Keratinocyte (primary cell): ENCODE data around the gene P3H2. TPM values are rescaled to one million over a fixed set of nuclear protein-coding genes. Genes with fewer than 3 reads are reported as not detected.

Source experiments
- DNase-seq: peaks from one replicate; pipeline ENCODE4 v3.0.0-alpha.2; 2011; ENCODE audit warnings: low read depth, missing footprints, low spot score
- FAIRE-seq: peaks from 2 replicates; lab custom pipeline; 2011; peaks lifted over from hg19 to GRCh38; lab: Jason Lieb, UNC
- H2AFZ ChIP-seq: 2 replicates; pipeline ENCODE4 v1.6.0; 2012; ENCODE audit warnings: low read length, control low read depth, inconsistent platforms; ENCODE audit not compliant: control insufficient read depth
- H3K27ac ChIP-seq: 2 replicates; pipeline ENCODE4 v1.5.1; 2011; ENCODE audit warnings: low read length; ENCODE audit not compliant: control insufficient read depth, insufficient read depth
- H3K27me3 ChIP-seq: 3 replicates; pipeline ENCODE4 v1.6.0; 2011; ENCODE audit warnings: low read length; ENCODE audit not compliant: control insufficient read depth, insufficient read depth; ENCODE audit errors: extremely low read depth
- H3K36me3 ChIP-seq, 2 experiments: 2 replicates in 1 of 2; 3 replicates in 1 of 2; pipeline ENCODE4 v1.5.1; 2011; ENCODE audit warnings: low read length in 2 of 2, mild to moderate bottlenecking in 1 of 2; ENCODE audit not compliant: control insufficient read depth in 2 of 2, insufficient read depth in 2 of 2; ENCODE audit errors: extremely low read depth in 1 of 2
- H3K4me1 ChIP-seq: 3 replicates; pipeline ENCODE4 v1.5.1; 2011; ENCODE audit warnings: low read length; ENCODE audit not compliant: control insufficient read depth, insufficient read depth; ENCODE audit errors: extremely low read depth
- H3K4me2 ChIP-seq: 3 replicates; pipeline ENCODE4 v1.6.0; 2011; ENCODE audit warnings: low read depth, low read length; ENCODE audit not compliant: control insufficient read depth, insufficient read depth; ENCODE audit errors: extremely low read depth
- H3K4me3 ChIP-seq, 3 experiments: fragments of 200-600 bp in 1 of 3; sonication (generic) in 1 of 3; 2 replicates in 2 of 3; 3 replicates in 1 of 3; pipeline ENCODE4 v1.5.1; 2011 to 2016; ENCODE audit warnings: low read length in 3 of 3, mild to moderate bottlenecking in 3 of 3, control low read depth in 2 of 3, inconsistent platforms in 1 of 3, low read depth in 1 of 3, mixed read lengths in 1 of 3, mixed run types in 1 of 3, moderate library complexity in 1 of 3; ENCODE audit not compliant: control insufficient read depth in 2 of 3, insufficient read depth in 2 of 3; ENCODE audit errors: extremely low read depth in 1 of 3
- H3K79me2 ChIP-seq: 2 replicates; pipeline ENCODE4 v1.6.0; 2012; ENCODE audit warnings: low read length; ENCODE audit not compliant: control insufficient read depth, insufficient read depth
- H3K9ac ChIP-seq: 3 replicates; pipeline ENCODE4 v1.6.0; 2011; ENCODE audit warnings: low read length; ENCODE audit not compliant: control insufficient read depth, insufficient read depth; ENCODE audit errors: extremely low read depth
- H3K9me1 ChIP-seq: 3 replicates; pipeline ENCODE4 v1.6.0; 2011; ENCODE audit warnings: low read length; ENCODE audit not compliant: control insufficient read depth, insufficient read depth; ENCODE audit errors: extremely low read depth
- H3K9me3 ChIP-seq: 2 replicates; pipeline ENCODE4 v1.5.1; 2012; ENCODE audit warnings: low read depth, low read length; ENCODE audit not compliant: control insufficient read depth
- H4K20me1 ChIP-seq: 3 replicates; pipeline ENCODE4 v1.6.0; 2011; ENCODE audit warnings: low read length; ENCODE audit not compliant: control insufficient read depth, insufficient read depth; ENCODE audit errors: extremely low read depth
- EZH2 ChIP-seq: IDR thresholded peaks from one replicate; pipeline ENCODE4 v1.6.1; 2012; ENCODE audit warnings: inconsistent platforms, mild to moderate bottlenecking, low read length, moderate library complexity
- dilution Hi-C: fragments of 300-500 bp; cut with MboI; formaldehyde crosslinking; loops from one replicate; pipeline ENCODE4 v1.7.0; 2020; ENCODE audit warnings: low sequenced_read_pairs; ENCODE audit not compliant: extremely low pct_ligation_motif_present
- polyA plus RNA-seq, 5 experiments: library from polyadenylated mRNA; depleted of rRNA in 3 of 5; stranded (reverse) in 3 of 5; stranded (forward) in 1 of 5; unstranded in 1 of 5; fragments of >200 nt; gene quantifications; 1 replicate in 1 of 5; 2 replicates in 3 of 5; 3 replicates in 1 of 5; pipeline versions ENCODE4 v1.2.1 to v1.2.3, GENCODE V29; 2011 to 2012; ENCODE audit warnings: missing spikeins in 2 of 5, low read depth in 1 of 5, low replicate concordance in 1 of 5
- TF ChIP-seq, protein P1 (sequence below), 3 experiments: IDR thresholded peaks in 1 of 3; conservative IDR thresholded peaks in 1 of 3; optimal IDR thresholded peaks in 1 of 3; 2 replicates in 2 of 3; 3 replicates in 1 of 3; pipeline versions ENCODE3 to v1.5.1; 2011; ENCODE audit warnings: low read length in 3 of 3, mild to moderate bottlenecking in 3 of 3, moderate library complexity in 2 of 3, control low read depth in 1 of 3, inconsistent platforms in 1 of 3; ENCODE audit not compliant: insufficient read depth in 2 of 3; ENCODE audit errors: extremely low read depth in 1 of 3

Gene P3H2
- polyA plus RNA-seq, 1 donor (not counting 4 experiments of a cell fraction or from before 2014, with no cell fraction given) = 115 TPM

DNA sequence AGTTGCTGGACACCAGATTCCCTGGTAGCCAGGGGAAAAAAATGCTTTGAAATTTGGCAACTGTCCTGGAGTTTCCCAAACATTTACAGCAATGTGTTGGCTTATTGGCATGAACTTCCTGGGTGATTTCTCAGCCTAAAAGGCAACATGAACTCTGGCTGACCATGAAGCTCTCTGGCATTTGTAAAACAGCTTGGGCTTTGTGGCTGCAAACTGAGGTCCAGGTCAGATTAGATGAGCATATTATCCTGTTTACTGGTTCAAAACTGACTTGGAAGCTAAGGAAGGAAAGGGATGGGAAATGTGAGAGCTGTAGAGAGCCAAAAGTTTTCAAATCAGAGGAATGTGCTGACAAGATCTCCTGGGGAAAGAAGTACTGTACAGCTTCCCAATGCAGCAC lies 139.0 kb downstream of the P3H2 start:
- Histone ChIP-seq H3K36me3 (peaks cover 2 to 9% of the 10 kb centered on the region in 2 experiments), H2AFZ (no peak overlapping the region), H3K9ac (no peak overlapping the region), H3K79me2 (no peaks in the 10 kb centered on the region), H3K27ac (no peak overlapping the region), H3K9me3 (no peaks in the 10 kb centered on the region), H4K20me1 (no peaks in the 10 kb centered on the region), H3K27me3 (no peaks in the 10 kb centered on the region), H3K9me1 (no peaks in the 10 kb centered on the region), H3K4me1 (no peaks in the 10 kb centered on the region), H3K4me2 (no peak overlapping the region), H3K4me3 (no peak overlapping the region)
- dilution Hi-C loops = no loop called here
- FAIRE-seq (no peak), DNase-seq (no peak)
- TF ChIP-seq, protein P1, sequence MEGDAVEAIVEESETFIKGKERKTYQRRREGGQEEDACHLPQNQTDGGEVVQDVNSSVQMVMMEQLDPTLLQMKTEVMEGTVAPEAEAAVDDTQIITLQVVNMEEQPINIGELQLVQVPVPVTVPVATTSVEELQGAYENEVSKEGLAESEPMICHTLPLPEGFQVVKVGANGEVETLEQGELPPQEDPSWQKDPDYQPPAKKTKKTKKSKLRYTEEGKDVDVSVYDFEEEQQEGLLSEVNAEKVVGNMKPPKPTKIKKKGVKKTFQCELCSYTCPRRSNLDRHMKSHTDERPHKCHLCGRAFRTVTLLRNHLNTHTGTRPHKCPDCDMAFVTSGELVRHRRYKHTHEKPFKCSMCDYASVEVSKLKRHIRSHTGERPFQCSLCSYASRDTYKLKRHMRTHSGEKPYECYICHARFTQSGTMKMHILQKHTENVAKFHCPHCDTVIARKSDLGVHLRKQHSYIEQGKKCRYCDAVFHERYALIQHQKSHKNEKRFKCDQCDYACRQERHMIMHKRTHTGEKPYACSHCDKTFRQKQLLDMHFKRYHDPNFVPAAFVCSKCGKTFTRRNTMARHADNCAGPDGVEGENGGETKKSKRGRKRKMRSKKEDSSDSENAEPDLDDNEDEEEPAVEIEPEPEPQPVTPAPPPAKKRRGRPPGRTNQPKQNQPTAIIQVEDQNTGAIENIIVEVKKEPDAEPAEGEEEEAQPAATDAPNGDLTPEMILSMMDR (optimal IDR thresholded peaks at IDR 0.05 in 1 of 3, IDR thresholded peaks at IDR 0.05 in 1 of 3, conservative IDR thresholded peaks at IDR 0.05 in 1 of 3; ENCODE audit: extremely low read depth in 1 of 3, insufficient read depth in 2 of 3, low read length in 3 of 3) = no peak
- no peak for TF ChIP-seq EZH2

DNA sequence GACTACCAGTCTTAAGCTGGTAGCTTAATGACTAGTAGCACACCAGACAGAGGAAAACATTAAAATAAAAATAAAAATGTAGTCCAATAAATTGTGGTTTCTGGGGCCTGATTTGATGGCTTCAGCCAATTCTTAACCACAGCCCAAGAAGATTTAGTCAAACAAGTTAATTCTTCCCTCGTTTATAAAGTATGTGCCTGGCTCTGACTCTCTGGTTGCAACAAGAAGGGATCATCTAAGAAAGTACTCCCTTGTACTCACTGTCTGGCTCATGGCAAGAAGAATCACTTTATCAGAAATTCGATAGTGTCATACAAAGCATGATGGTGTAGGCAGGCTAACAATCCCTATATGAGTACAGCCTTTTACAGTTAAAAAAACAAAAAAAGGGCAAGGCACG lies 141.9 kb downstream of the P3H2 start:
- dilution Hi-C loops = no loop called here
- Histone ChIP-seq H4K20me1 (no peaks in the 10 kb centered on the region), H3K9me3 (no peaks in the 10 kb centered on the region), H3K36me3 (peaks cover 4 to 9% of the 10 kb centered on the region in 2 experiments), H3K9me1 (no peaks in the 10 kb centered on the region), H3K9ac (no peak overlapping the region), H3K4me2 (no peak overlapping the region), H2AFZ (no peak overlapping the region), H3K4me3 (no peak overlapping the region), H3K4me1 (no peaks in the 10 kb centered on the region), H3K27me3 (no peaks in the 10 kb centered on the region), H3K27ac (no peak overlapping the region), H3K79me2 (no peaks in the 10 kb centered on the region)
- no peak for TF ChIP-seq EZH2
- TF ChIP-seq, protein P1 (optimal IDR thresholded peaks at IDR 0.05 in 1 of 3, IDR thresholded peaks at IDR 0.05 in 1 of 3, conservative IDR thresholded peaks at IDR 0.05 in 1 of 3; ENCODE audit: extremely low read depth in 1 of 3, insufficient read depth in 2 of 3, low read length in 3 of 3) = no peak
- no peak for FAIRE-seq
- DNase-seq = no peak
